ENCODE data around the gene KCNN4. TPM values are rescaled to one million over a fixed set of nuclear protein-coding genes. Genes with fewer than 3 reads are reported as not detected.

The KCNN4 gene
- total RNA-seq, 2 donors from 2014 or later: 91.6 to 118 TPM

DNA sequence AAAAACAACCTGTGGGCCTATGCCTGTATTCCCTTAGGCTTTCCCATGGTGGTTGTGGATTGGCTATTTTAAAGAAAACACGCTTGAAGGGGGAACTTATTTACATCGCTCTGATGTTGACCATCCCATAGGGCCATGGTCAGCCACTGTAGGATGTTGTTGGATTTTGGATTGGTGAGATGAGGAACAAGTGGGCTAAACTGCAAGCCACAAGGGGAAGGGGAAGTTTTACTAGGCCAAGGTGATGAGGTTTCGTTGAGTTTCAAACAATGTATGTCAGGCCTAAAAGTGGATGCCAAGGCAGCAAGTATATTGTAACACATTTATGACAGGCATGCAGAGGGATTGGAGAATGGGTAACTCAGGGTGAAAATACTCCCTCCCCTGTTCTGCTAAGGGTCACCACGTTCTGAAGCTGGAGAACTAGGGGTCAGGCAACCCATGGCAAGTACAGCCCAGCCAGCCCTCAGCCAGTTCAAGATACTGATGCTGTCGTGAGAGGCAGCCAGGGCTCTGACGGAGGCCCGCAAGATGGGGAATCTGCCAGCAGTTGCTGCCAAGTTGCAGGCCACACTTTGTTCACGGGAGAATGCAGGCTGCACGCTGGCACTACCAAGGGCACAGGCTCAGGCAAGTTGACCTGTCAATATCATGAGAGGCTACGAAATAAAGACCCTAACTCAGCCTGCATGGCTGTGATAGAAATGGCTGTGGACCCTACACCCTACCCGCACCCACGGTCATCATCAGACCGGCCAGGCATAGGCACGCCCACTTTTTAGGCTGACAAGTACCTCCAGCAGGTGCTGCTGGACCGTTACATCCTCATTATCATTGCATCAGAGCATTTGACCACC lies 53.8 kb downstream of the KCNN4 start:
- Mint-ChIP-seq H3K27ac (no peak overlapping the region), H3K27me3 (ENCODE audit: low read depth) (no peaks in the 10 kb centered on the region)

DNA sequence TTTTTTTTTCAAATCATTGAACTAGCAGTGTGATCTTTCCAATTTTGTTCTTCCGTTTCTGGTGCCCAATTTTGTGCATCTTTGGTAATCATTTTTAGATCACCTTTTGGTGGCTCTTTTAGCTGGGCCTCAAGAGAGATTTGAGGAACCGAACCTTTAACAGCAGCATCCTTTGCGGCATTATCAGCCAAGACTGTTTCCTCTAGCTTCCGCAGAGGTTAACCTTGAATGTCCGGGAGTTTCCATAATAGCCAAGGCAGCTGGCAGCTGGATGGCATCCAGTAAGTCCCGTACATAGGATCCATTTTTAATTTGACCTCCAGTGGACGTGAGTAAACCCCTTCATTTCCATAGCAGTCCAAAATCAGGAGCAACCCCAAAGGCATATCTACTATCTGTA lies 55.3 kb downstream of the KCNN4 start:
- Mint-ChIP-seq H3K4me3 (no peak overlapping the region), H3K36me3 (ENCODE audit: insufficient read depth in 2 of 2) (peaks cover 0 to 7% of the 10 kb centered on the region in 2 donors), H3K9me3 (no peaks in the 10 kb centered on the region), H3K4me1 (ENCODE audit: low read depth) (peaks cover 9% of the 10 kb centered on the region), H3K27me3 (ENCODE audit: low read depth) (no peaks in the 10 kb centered on the region), H3K27ac (no peak overlapping the region)
- ATAC-seq (replicated peaks in 1 of 2) (no peak), DNase-seq (no peak)

More for the DNA sequence above, 53.8 kb downstream of the KCNN4 start:
- Mint-ChIP-seq H3K9me3 (no peaks in the 10 kb centered on the region), H3K36me3 (ENCODE audit: insufficient read depth in 2 of 2) (peaks cover 0 to 7% of the 10 kb centered on the region in 2 donors), H3K4me3 (no peak overlapping the region), H3K4me1 (ENCODE audit: low read depth) (no peaks in the 10 kb centered on the region)
- DNase-seq: no peak
- ATAC-seq (replicated peaks in 1 of 2): no peak

DNA sequence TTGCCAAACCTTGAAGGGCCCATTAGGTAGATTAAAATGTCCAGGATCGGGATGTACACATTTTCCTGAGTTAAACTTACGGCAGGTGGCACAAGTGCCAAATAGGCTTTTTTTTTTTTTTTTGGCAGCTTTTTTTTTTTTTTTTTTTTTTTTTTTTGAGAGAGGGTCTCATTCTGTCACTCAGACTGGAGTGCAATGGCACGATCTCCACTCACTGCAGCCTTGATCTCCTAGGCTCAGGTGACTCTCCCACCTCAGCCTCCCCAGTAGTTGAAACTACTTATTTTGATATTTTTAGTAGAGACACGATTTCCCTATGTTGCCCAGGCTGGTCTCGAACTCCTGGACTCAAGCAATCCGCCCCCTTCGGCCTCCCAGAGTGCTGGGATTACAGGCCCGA lies 55.9 kb downstream of the KCNN4 start:
- DNase-seq (no peak), ATAC-seq (replicated peaks in 1 of 2) (no peak)
- H3K36me3 Mint-ChIP-seq (ENCODE audit: insufficient read depth in 2 of 2): peaks cover 0 to 7% of the 10 kb centered on the region in 2 donors
- no peaks in the 10 kb centered on the region for H3K9me3 Mint-ChIP-seq
- H3K27ac Mint-ChIP-seq: no peak overlapping the region
- no peak overlapping the region for H3K4me3 Mint-ChIP-seq
- H3K4me1 Mint-ChIP-seq (ENCODE audit: low read depth): peaks cover 9% of the 10 kb centered on the region
- H3K27me3 Mint-ChIP-seq (ENCODE audit: low read depth): no peaks in the 10 kb centered on the region

DNA sequence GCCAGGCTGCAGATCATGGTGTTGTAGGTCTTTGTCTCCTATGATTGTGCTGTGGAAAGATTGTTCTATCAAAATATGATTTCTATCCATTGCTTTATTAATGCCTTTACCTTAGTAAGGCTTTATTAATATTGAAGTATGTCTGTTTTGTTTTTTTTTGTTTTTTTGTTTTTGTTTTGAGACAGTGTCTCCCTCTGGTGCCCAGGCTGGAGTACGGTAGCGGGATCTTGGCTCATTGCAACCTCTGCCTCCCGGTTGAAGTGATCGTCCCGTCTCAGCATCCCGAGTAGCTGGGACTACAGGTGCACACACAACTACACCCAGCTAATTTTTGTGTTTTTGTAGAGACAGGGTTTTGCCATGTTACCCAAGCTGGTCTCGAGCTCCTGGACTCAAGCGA lies 57.2 kb downstream of the KCNN4 start:
- Mint-ChIP-seq H3K27me3 (ENCODE audit: low read depth) (no peaks in the 10 kb centered on the region), H3K4me3 (no peak overlapping the region), H3K4me1 (ENCODE audit: low read depth) (peaks cover 9% of the 10 kb centered on the region), H3K36me3 (ENCODE audit: insufficient read depth in 2 of 2) (peaks cover 0 to 4% of the 10 kb centered on the region in 2 donors), H3K9me3 (no peaks in the 10 kb centered on the region), H3K27ac (no peak overlapping the region)
- DNase-seq (no peak), ATAC-seq (replicated peaks in 1 of 2) (no peak)

DNA sequence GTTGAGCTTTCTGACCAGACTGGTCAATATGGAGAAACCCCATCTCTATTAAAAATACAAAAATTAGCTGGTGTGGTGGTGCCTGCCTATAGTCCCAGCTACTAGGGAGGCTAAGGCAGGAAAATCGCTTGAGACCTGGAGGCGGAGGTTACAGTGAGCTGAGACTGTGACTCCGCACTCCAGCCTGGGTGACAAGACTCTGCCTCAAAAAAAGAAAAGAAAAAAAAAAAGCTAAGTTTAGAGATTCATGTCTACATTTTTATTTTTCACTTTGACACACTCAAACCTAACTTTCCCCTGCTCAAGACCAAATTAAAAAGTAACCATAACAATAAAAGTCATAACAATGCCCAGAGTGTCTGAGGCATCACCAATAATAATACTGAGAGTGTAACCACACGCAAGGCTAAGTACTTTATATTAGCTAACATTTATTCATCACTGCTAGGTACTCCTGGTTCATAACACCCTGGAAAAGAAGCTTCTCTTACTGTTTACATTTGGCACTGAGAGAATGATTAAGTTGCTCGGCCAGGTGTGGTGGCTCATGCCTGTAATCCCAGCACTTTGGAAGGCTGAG lies 59.2 kb downstream of the KCNN4 start:
- Mint-ChIP-seq H3K9me3 (no peaks in the 10 kb centered on the region), H3K36me3 (ENCODE audit: insufficient read depth in 2 of 2) (no peaks in the 10 kb centered on the region), H3K27ac (peak overlapping the region; percentile 65), H3K27me3 (ENCODE audit: low read depth) (no peaks in the 10 kb centered on the region), H3K4me1 (ENCODE audit: low read depth) (peaks cover 9% of the 10 kb centered on the region), H3K4me3 (no peak overlapping the region)
- peak; percentile 55 to 76 for ATAC-seq (replicated peaks in 1 of 2)
- DNase-seq: no peak

DNA sequence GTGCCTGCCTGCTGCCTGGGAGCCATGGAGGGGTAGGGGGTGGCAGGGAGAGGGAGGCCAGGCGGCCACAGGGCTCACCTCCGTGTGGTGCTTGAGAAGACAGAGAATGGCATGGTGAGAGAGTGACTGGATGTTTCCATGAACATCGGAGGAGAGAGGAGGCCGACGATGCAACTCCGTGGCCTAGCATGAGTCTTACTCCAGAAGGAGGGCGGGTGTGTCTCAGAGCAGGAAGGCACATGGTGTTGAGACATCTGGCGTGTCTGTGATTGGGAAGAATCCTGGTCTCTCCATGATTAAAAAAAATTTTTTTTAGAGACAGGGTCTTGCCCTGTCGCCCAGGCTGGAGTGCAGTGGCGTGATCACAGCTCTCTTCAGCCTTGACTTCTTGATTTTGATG lies 59.8 kb downstream of the KCNN4 start:
- no peaks in the 10 kb centered on the region for H3K9me3 Mint-ChIP-seq
- peak overlapping the region; percentile 65 for H3K27ac Mint-ChIP-seq
- no peaks in the 10 kb centered on the region for H3K27me3 Mint-ChIP-seq (ENCODE audit: low read depth)
- DNase-seq (no peak), ATAC-seq (replicated peaks in 1 of 2) (peak in 1 of 2 donors; percentile 21)
- H3K4me1 Mint-ChIP-seq (ENCODE audit: low read depth): peaks cover 9% of the 10 kb centered on the region
- no peak overlapping the region for H3K4me3 Mint-ChIP-seq
- H3K36me3 Mint-ChIP-seq (ENCODE audit: insufficient read depth in 2 of 2): no peaks in the 10 kb centered on the region

GRCh38 chr19:43719918-43720317 lies 60.9 kb downstream of the KCNN4 start:
- ATAC-seq (replicated peaks in 1 of 2): no peak
- H3K36me3 Mint-ChIP-seq (ENCODE audit: insufficient read depth in 2 of 2): no peaks in the 10 kb centered on the region
- H3K4me1 Mint-ChIP-seq (ENCODE audit: low read depth): peaks cover 9% of the 10 kb centered on the region
- H3K4me3 Mint-ChIP-seq: no peak overlapping the region
- H3K9me3 Mint-ChIP-seq: no peaks in the 10 kb centered on the region
- no peak for DNase-seq
- H3K27ac Mint-ChIP-seq: no peak overlapping the region
- H3K27me3 Mint-ChIP-seq (ENCODE audit: low read depth): no peaks in the 10 kb centered on the region

GRCh38 chr19:43719378-43719868 lies 61.4 kb downstream of the KCNN4 start:
- Mint-ChIP-seq H3K4me1 (ENCODE audit: low read depth) (peaks cover 9% of the 10 kb centered on the region), H3K27ac (no peak overlapping the region), H3K36me3 (ENCODE audit: insufficient read depth in 2 of 2) (no peaks in the 10 kb centered on the region), H3K4me3 (no peak overlapping the region), H3K9me3 (no peaks in the 10 kb centered on the region), H3K27me3 (ENCODE audit: low read depth) (no peaks in the 10 kb centered on the region)
- DNase-seq: no peak
- no peak for ATAC-seq (replicated peaks in 1 of 2)

- Mint-ChIP-seq H3K9me3 (no peaks in the 10 kb centered on the region), H3K4me3 (no peak overlapping the region), H3K4me1 (ENCODE audit: low read depth) (peaks cover 9% of the 10 kb centered on the region), H3K27ac (no peak overlapping the region), H3K36me3 (ENCODE audit: insufficient read depth in 2 of 2) (no peaks in the 10 kb centered on the region), H3K27me3 (ENCODE audit: low read depth) (no peaks in the 10 kb centered on the region)
- ATAC-seq (replicated peaks in 1 of 2) (no peak), DNase-seq (no peak)
These were observed 62.0 kb downstream of the KCNN4 start for GRCh38 chr19:43718627-43719377.

Other genes with a start within 250 kb of the KCNN4 start
- gene ZNF575, start 247.8 kb downstream of the KCNN4 start, total RNA-seq: 1 to 10 TPM; 3.2 to 4.3 TPM
- 10 to 100 TPM; 58.4 to 66.7 TPM for gene XRCC1, start 205.4 kb downstream of the KCNN4 start, total RNA-seq
- 10 to 100 TPM in 1 of 2 donors, 1 to 10 TPM in 1; 8.9 to 18.1 TPM for gene PINLYP, start 205.2 kb downstream of the KCNN4 start, total RNA-seq
- 10 to 100 TPM; 13.6 to 16.6 TPM for gene IRGQ, start 184.8 kb downstream of the KCNN4 start, total RNA-seq
- 10 to 100 TPM; 10.0 to 11.8 TPM for gene ZNF576, start 184.4 kb downstream of the KCNN4 start, total RNA-seq
- 1 to 10 TPM; 1.1 to 1.7 TPM for gene SRRM5, start 168.9 kb downstream of the KCNN4 start, total RNA-seq
- gene ZNF428, start 161.3 kb downstream of the KCNN4 start, total RNA-seq: 10 to 100 TPM; 17.2 to 25.6 TPM
- gene CADM4, start 141.1 kb downstream of the KCNN4 start, total RNA-seq: under 1 TPM; 0.28 to 0.74 TPM
- 10 to 100 TPM in 1 of 2 donors, 1 to 10 TPM in 1; 9.9 to 10.4 TPM for gene PLAUR, start 110.8 kb downstream of the KCNN4 start, total RNA-seq
- not detected for gene IRGC, start 64.9 kb downstream of the KCNN4 start, total RNA-seq
- 10 to 100 TPM; 85.3 to 96.4 TPM for gene SMG9, start 26.0 kb downstream of the KCNN4 start, total RNA-seq
- gene LYPD5, start 21.5 kb upstream of the KCNN4 start, total RNA-seq: 1 to 10 TPM in 1 of 2 donors, under 1 TPM in 1; 0.21 to 1.1 TPM
- 1 to 10 TPM; 6.9 to 7.3 TPM for gene ZNF283, start 46.3 kb upstream of the KCNN4 start, total RNA-seq
- 1 to 10 TPM; 1.6 to 3.3 TPM for gene ZNF404, start 103.0 kb upstream of the KCNN4 start, total RNA-seq
- 10 to 100 TPM; 11.4 to 13.9 TPM for gene ZNF45, start 154.3 kb upstream of the KCNN4 start, total RNA-seq
- 1 to 10 TPM; 3.4 to 3.5 TPM for gene ZNF221, start 170.3 kb upstream of the KCNN4 start, total RNA-seq
- 1 to 10 TPM; 6.0 to 7.5 TPM for gene ZNF155, start 203.2 kb upstream of the KCNN4 start, total RNA-seq
- 1 to 10 TPM; 5.5 to 5.8 TPM for gene ZNF230, start 222.0 kb upstream of the KCNN4 start, total RNA-seq
- gene ZNF222, start 244.4 kb upstream of the KCNN4 start, total RNA-seq: 1 to 10 TPM; 2.7 to 3.0 TPM

Data from activated T-cell treated with anti-CD3 and anti-CD28 coated beads, Interleukin-2, amount 50 U/mL, for 72 hours (primary cell).